Nephron progenitor cell (in vitro differentiated cells): ENCODE data around the gene MEPE.

ENCODE experiments used
- DNase-seq: peaks from one replicate; pipeline ENCODE4 v3.0.0; 2021
- H3K27ac Mint-ChIP-seq: 2 replicates; pipeline ENCODE4 v1.8.0; 2021; ENCODE audit warnings: mild to moderate bottlenecking, moderate library complexity, mixed read lengths
- H3K27me3 Mint-ChIP-seq: 2 replicates; pipeline ENCODE4 v1.8.0; 2021; ENCODE audit warnings: mild to moderate bottlenecking, low read depth, mixed read lengths; ENCODE audit not compliant: poor library complexity
- H3K36me3 Mint-ChIP-seq: 2 replicates; pipeline ENCODE4 v1.8.0; 2021; ENCODE audit warnings: low read depth, mixed read lengths
- H3K4me1 Mint-ChIP-seq: 2 replicates; pipeline ENCODE4 v1.8.0; 2021; ENCODE audit warnings: mixed read lengths
- H3K4me3 Mint-ChIP-seq: 2 replicates; pipeline ENCODE4 v1.8.0; 2021; ENCODE audit warnings: mild to moderate bottlenecking, moderate library complexity, mixed read lengths
- H3K9me3 Mint-ChIP-seq: 2 replicates; pipeline ENCODE4 v1.8.0; 2021; ENCODE audit warnings: mild to moderate bottlenecking, moderate library complexity, mixed read lengths
- TF ChIP-seq, protein P1 (sequence below): fragments of 200-600 bp; sonication (generic); IDR thresholded peaks from 2 replicates; pipeline ENCODE4 v1.5.0; 2021; ENCODE audit warnings: antibody characterized with exemption

The MEPE gene

DNA sequence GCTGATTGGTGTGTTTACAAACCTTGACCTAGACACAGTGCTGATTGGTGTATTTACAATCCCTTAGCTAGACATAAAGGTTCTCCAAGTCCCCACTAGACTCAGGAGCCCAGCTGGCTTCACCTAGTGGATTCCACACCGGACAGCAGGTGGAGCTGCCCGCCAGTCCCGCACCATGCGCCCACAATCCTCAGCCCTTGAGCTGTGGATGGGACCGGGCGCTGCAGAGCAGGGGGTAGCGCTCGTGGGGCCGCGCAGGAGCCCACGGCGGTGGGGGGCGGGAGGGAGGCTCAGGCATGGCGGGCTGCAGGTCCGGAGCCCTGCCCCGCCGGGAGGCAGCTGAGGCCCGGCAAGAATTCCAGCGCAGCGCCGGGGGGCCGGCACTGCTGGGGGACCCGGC, 30.7 kb downstream of the MEPE start:
- Mint-ChIP-seq H3K9me3 (peaks cover 26% of the 10 kb centered on the region), H3K27ac (no peak overlapping the region), H3K27me3 (no peaks in the 10 kb centered on the region), H3K36me3 (no peaks in the 10 kb centered on the region), H3K4me3 (no peak overlapping the region), H3K4me1 (peaks cover 13% of the 10 kb centered on the region)
- TF ChIP-seq, protein P1, sequence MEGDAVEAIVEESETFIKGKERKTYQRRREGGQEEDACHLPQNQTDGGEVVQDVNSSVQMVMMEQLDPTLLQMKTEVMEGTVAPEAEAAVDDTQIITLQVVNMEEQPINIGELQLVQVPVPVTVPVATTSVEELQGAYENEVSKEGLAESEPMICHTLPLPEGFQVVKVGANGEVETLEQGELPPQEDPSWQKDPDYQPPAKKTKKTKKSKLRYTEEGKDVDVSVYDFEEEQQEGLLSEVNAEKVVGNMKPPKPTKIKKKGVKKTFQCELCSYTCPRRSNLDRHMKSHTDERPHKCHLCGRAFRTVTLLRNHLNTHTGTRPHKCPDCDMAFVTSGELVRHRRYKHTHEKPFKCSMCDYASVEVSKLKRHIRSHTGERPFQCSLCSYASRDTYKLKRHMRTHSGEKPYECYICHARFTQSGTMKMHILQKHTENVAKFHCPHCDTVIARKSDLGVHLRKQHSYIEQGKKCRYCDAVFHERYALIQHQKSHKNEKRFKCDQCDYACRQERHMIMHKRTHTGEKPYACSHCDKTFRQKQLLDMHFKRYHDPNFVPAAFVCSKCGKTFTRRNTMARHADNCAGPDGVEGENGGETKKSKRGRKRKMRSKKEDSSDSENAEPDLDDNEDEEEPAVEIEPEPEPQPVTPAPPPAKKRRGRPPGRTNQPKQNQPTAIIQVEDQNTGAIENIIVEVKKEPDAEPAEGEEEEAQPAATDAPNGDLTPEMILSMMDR = no peak
- no peak for DNase-seq

DNA sequence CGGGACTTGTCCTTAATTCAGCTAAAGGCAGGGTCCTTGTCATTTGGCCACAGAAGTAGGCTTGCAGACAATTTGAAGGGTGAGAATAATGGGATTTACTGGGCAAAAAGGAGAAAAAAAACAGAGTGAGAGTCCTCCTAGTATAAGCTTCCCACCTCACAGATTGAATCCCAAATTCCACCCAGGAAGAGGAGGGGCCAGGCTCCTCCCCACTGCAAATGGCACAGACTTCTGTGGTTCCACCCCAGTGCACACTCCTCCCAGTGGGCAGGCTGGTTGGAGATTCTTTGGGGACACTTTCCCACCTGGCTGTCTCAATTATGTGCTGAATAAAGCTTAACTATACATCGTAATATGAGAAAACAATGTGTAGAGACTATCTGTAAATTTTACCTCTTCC, 31.6 kb downstream of the MEPE start:
- DNase-seq = no peak
- H3K9me3 Mint-ChIP-seq = peaks cover 26% of the 10 kb centered on the region
- H3K36me3 Mint-ChIP-seq = no peaks in the 10 kb centered on the region
- peaks cover 13% of the 10 kb centered on the region for H3K4me1 Mint-ChIP-seq
- no peaks in the 10 kb centered on the region for H3K27me3 Mint-ChIP-seq
- H3K27ac Mint-ChIP-seq = no peak overlapping the region
- TF ChIP-seq, protein P1 = no peak
- no peak overlapping the region for H3K4me3 Mint-ChIP-seq

DNA sequence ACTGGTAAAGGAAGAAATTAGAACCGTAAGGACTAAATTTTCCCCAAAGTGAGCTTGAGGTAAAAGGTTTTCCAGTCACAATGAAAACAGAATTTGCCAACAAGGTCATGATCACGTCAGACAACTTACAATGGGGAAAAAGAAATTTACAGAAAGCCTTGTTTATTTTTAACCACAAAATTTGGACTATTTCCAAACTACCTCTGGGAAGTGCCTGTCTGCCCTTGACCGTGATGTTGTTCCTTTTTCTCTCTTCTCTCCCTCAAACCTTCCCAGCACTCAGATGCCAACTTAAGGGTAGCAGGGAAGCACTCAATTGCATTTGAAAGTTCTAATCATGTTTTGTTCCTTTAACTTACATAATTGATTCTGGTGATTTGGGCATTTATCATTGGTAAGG, 32.5 kb downstream of the MEPE start:
- no peaks in the 10 kb centered on the region for H3K27me3 Mint-ChIP-seq
- peak overlapping the region; percentile 77 for H3K27ac Mint-ChIP-seq
- H3K4me1 Mint-ChIP-seq = peaks cover 13% of the 10 kb centered on the region
- no peak overlapping the region for H3K4me3 Mint-ChIP-seq
- DNase-seq = no peak
- TF ChIP-seq, protein P1 = no peak
- no peaks in the 10 kb centered on the region for H3K36me3 Mint-ChIP-seq
- peaks cover 26% of the 10 kb centered on the region for H3K9me3 Mint-ChIP-seq

DNA sequence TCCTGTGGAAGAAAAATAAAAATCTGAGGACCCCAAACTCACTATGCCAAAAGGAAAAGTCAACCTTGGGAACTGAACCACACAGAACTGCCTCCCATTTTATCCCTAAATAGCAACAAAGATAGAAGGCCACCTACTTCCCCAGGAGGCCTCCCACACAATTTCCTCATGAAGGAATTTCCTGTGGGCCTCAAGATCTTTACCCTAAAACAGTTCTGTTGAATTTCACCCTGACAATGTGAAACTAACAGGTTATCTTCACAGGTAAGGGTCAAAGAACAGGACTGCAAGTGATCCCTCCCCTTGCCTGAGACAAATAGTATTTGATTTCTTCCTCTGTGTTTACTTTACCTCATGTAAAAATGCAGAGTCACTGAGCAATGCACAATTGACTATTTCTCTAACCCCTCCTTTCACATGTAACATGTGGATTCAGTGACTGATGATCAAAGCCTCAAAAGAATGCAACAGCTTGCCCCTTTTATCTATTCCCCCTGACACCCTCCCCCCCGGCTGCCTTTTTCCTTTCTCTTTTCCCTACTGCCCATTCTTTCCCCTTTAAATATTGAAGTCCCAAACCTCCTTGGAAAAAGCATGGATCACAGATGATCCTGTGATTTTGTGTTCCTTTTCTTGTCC, 33.3 kb downstream of the MEPE start:
- H3K4me1 Mint-ChIP-seq = peaks cover 13% of the 10 kb centered on the region
- TF ChIP-seq, protein P1 = no peak
- DNase-seq = no peak
- H3K4me3 Mint-ChIP-seq = no peak overlapping the region
- peaks cover 26% of the 10 kb centered on the region for H3K9me3 Mint-ChIP-seq
- peak overlapping the region; percentile 76 for H3K27ac Mint-ChIP-seq
- no peaks in the 10 kb centered on the region for H3K27me3 Mint-ChIP-seq
- no peaks in the 10 kb centered on the region for H3K36me3 Mint-ChIP-seq

DNA sequence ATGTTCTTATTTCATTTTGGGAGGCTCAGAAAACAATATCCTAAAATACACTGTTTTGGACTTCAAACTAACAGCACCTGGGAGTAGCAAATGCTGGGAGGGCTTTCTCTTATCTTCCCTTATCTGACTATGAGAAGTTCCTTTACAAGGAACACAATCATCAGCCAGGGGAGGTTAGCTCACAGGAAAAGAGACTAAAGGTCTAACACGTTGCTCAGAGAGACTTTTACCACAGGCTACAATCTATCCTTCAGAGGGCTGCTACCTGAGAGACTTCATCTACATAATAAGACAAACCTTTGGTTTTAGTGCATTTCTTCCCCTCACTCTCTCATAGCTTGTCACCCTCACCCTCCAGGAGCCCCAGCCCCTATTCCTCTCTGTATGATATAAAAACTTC, 35.8 kb downstream of the MEPE start:
- no peaks in the 10 kb centered on the region for H3K36me3 Mint-ChIP-seq
- H3K27me3 Mint-ChIP-seq = no peaks in the 10 kb centered on the region
- DNase-seq = no peak
- TF ChIP-seq, protein P1 = no peak
- H3K27ac Mint-ChIP-seq = no peak overlapping the region
- peaks cover 13% of the 10 kb centered on the region for H3K4me1 Mint-ChIP-seq
- no peak overlapping the region for H3K4me3 Mint-ChIP-seq
- peaks cover 18% of the 10 kb centered on the region for H3K9me3 Mint-ChIP-seq

DNA sequence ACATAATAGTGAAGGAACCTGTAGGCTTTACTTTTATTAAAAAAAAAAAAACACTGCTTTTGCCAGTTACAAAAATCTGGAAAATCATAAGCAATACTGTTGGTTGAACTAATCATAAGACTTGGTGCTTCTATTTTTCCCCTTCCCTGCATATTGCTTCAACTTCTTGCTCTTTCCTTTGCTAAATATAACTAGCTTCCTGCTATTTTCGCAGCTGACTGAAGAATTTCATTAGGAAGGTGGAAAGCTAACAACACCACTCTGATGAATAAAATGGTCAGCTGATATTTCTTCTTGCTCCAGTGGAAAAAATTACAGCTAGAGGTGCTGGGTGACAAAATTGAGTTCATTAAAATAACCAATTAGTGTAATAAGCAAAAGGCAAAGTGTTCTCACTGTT, 39.3 kb downstream of the MEPE start:
- Mint-ChIP-seq H3K9me3 (no peaks in the 10 kb centered on the region), H3K4me1 (no peaks in the 10 kb centered on the region), H3K27ac (no peak overlapping the region), H3K36me3 (no peaks in the 10 kb centered on the region), H3K4me3 (no peak overlapping the region), H3K27me3 (no peaks in the 10 kb centered on the region)
- no peak for DNase-seq
- TF ChIP-seq, protein P1 = no peak
